ENCODE results near the gene DOK5.
"Not testable (repeated sequence)": the region's sequence is repeated elsewhere in the genome, so short reads cannot be mapped to it uniquely, and the experiment has no call there.

The DOK5 gene

DNA sequence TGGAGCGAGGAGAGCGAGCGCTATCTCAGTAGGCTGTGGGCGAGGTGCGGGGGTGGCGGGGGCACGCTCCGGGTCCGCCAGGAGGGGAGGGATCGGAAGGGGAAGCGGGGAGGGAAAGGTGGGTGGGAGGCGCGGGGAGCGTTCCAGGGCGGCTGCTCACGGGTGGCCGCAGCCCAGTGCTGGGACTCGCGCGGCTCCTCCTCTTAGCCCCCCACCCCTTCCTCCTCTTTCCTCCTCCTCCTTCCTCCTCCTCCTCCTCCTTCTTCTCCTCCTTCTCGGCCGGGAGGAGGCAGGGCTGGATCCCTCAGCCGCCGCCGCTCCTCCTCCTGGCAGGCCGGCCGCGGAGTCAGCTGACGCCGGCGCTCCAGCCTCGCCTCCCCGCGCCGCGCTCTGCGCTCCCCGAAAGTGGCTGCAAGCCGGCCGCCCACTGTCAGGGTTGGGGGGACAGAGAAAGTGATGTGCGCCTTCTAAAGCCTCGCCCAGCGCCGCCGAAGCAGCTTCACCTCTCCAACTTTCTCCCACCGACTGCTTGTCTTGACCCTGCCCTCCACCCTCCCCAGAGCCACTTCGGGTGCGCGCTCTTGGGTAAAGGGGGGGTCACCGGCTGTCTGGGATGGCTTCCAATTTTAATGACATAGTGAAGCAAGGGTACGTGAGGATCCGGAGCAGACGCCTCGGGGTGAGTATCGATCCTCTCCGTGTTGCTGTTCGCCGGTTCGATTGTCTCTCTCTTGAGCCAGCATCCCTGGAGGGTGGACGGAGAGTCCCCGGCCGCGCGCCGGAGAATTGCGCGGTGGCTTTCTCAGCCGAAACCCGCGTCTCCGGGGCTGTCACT, at the start of gene DOK5:
Gene DOK5, plus strand, starts transcription at position 260 of the 835 bp plus-strand sequence. Its CDS starts 354 bp downstream, at position 614.
- H3K36me3 ChIP-seq (ENCODE audit: control insufficient read depth, insufficient read depth, low read length), result no peaks in the 10 kb centered on the region
- no peaks in the 10 kb centered on the region for H3K9me3 ChIP-seq (ENCODE audit: control insufficient read depth, low read length)
- peak within 1 kb of the TSS; percentile 53 for H3K9ac ChIP-seq (ENCODE audit: low read length)
- peaks cover 31% of the 10 kb centered on the region for H3K27me3 ChIP-seq (ENCODE audit: control insufficient read depth, insufficient read depth, low read length)
- H3K4me1 ChIP-seq (ENCODE audit: control insufficient read depth, insufficient read depth, low read length), result peaks cover 3% of the 10 kb centered on the region
- H3K4me3 ChIP-seq (ENCODE audit: low read length), result peak within 1 kb of the TSS; percentile 31

DNA sequence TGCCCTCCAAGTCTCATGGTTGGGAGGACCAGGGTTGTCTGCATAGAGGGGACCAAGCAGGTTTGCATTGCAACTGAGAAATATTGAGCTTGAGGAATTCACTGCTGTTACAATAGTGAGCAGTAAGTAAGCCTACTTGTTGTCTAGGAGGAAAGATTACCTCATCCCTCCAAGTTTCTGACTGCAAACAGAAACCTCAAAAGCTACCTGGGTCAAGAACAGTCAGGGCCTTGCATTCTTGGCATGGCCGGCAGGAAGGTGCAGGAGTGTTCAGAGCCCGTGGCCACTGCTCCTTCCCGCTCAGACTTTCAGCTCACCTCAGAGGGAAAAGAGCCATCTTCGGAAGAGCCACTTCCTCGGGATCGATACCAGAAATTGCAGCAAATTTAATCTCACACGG, 46.0 kb upstream of the DOK5 start:
- Histone ChIP-seq H3K36me3 (ENCODE audit: control insufficient read depth, insufficient read depth, low read length) (no peaks in the 10 kb centered on the region), H3K27me3 (ENCODE audit: control insufficient read depth, insufficient read depth, low read length) (no peaks in the 10 kb centered on the region), H3K9me3 (ENCODE audit: control insufficient read depth, low read length) (no peaks in the 10 kb centered on the region), H3K4me3 (ENCODE audit: low read length) (no peak overlapping the region), H3K4me1 (ENCODE audit: control insufficient read depth, insufficient read depth, low read length) (no peaks in the 10 kb centered on the region), H3K9ac (ENCODE audit: low read length) (no peak overlapping the region)

DNA sequence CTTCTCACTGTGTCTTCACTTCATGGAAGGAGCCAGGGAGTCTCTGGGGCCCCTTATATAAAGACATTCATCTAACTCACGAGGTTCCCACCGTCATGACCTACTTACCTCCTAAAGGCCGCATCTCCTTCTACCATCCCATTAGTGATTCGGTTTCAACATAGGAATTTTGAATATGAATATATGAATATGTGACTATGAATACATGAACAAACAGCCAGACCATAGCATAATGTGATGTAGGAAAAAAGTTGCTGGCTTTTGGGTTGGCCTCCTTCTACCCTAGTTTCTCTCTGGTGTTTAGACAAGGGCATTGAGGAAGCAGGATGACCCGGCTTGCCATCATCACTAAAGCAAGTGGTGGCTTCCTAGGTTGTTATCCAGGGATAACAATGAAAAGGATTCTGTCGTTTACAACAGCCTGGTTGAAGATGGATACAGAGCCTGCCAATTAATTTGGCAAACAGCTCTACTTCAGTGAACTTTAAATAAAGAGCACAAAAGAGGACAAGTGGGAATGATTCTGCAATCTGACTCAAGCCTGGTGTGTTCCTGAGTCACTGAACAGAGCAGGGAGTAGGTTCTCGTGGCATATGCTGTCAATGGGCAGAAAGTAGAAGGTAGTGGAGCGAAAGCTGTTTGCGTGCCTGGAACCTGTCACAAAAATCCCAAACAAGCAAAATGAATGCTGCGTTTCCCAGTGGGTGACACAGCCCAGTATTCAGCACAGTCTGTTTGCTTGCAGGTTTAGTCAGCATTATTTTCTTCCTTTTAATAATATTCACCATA, 44.0 kb upstream of the DOK5 start:
- no peak overlapping the region for H3K4me3 ChIP-seq (ENCODE audit: low read length)
- H3K9ac ChIP-seq (ENCODE audit: low read length), result no peak overlapping the region
- H3K36me3 ChIP-seq (ENCODE audit: control insufficient read depth, insufficient read depth, low read length), result no peaks in the 10 kb centered on the region
- H3K4me1 ChIP-seq (ENCODE audit: control insufficient read depth, insufficient read depth, low read length), result no peaks in the 10 kb centered on the region
- H3K9me3 ChIP-seq (ENCODE audit: control insufficient read depth, low read length), result no peaks in the 10 kb centered on the region
- H3K27me3 ChIP-seq (ENCODE audit: control insufficient read depth, insufficient read depth, low read length), result no peaks in the 10 kb centered on the region

DNA sequence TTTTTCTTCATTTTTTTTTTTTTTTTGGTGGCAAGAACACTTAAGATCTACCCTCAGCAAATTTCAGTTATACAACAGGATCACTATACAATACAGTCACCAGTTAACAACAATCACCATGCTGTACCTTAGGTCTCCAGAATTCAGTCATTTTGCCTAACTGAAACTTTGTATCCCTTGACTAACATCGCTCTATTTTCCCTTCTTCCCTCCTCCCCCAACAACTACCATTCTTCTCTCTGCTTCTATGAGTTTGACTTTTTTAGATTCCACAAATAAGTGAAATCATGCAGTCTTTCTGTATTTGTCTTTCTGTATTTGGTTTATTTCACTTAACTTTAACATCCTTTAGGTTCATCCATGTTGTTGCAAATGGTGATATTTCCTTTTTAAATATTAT, 42.4 kb upstream of the DOK5 start:
- Histone ChIP-seq H3K9me3 (ENCODE audit: control insufficient read depth, low read length) (no peaks in the 10 kb centered on the region), H3K36me3 (ENCODE audit: control insufficient read depth, insufficient read depth, low read length) (no peaks in the 10 kb centered on the region), H3K9ac (ENCODE audit: low read length) (no peak overlapping the region), H3K4me3 (ENCODE audit: low read length) (no peak overlapping the region), H3K4me1 (ENCODE audit: control insufficient read depth, insufficient read depth, low read length) (no peaks in the 10 kb centered on the region), H3K27me3 (ENCODE audit: control insufficient read depth, insufficient read depth, low read length) (no peaks in the 10 kb centered on the region)

DNA sequence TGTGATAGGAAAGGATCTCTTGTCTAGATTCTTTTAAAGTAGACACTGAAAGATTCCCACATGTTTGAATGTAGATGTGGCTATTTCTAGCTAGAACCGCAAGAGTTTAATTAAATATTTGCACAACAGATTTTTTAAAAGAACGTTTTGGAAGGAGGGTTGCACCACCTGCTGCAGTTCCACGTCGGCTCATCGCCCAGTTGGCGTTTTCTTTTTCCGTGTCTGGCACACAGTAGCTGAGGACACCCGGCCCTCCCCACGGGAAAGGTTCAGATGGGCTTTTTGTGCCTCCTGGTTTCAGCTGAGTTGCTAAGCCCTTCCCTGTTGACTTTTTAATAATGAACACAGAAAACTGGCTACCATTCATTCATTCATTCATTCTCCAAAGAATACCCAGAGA, 41.8 kb upstream of the DOK5 start:
- Histone ChIP-seq H3K9me3 (ENCODE audit: control insufficient read depth, low read length) (no peaks in the 10 kb centered on the region), H3K4me1 (ENCODE audit: control insufficient read depth, insufficient read depth, low read length) (no peaks in the 10 kb centered on the region), H3K4me3 (ENCODE audit: low read length) (no peak overlapping the region)

DNA sequence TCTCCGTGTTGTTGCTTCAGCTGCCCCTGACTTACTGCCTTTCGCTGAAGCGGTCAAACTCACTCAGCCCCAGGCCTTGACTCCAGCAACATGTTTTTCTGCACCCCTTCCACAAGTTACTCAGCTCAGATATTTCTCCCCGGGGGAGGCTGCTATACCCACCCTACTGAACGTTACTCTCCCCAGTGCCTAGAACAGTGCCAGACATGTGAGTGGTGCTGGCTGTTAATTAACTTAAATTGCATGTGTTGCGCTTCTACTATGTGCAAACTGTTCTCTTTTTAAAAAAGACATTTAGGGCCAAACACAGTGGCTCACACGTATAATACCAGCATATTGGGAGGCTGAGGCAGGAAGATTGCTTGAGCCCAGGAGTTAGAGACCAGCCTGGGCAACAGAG, 41.2 kb upstream of the DOK5 start:
- Histone ChIP-seq H3K4me3 (ENCODE audit: low read length) (no peak overlapping the region), H3K27me3 (ENCODE audit: control insufficient read depth, insufficient read depth, low read length) (no peaks in the 10 kb centered on the region), H3K9ac (ENCODE audit: low read length) (no peak overlapping the region), H3K4me1 (ENCODE audit: control insufficient read depth, insufficient read depth, low read length) (no peaks in the 10 kb centered on the region), H3K36me3 (ENCODE audit: control insufficient read depth, insufficient read depth, low read length) (no peaks in the 10 kb centered on the region), H3K9me3 (ENCODE audit: control insufficient read depth, low read length) (no peaks in the 10 kb centered on the region)

More for the DNA sequence above, 41.8 kb upstream of the DOK5 start:
- H3K36me3 ChIP-seq (ENCODE audit: control insufficient read depth, insufficient read depth, low read length), result no peaks in the 10 kb centered on the region
- no peaks in the 10 kb centered on the region for H3K27me3 ChIP-seq (ENCODE audit: control insufficient read depth, insufficient read depth, low read length)
- no peak overlapping the region for H3K9ac ChIP-seq (ENCODE audit: low read length)

DNA sequence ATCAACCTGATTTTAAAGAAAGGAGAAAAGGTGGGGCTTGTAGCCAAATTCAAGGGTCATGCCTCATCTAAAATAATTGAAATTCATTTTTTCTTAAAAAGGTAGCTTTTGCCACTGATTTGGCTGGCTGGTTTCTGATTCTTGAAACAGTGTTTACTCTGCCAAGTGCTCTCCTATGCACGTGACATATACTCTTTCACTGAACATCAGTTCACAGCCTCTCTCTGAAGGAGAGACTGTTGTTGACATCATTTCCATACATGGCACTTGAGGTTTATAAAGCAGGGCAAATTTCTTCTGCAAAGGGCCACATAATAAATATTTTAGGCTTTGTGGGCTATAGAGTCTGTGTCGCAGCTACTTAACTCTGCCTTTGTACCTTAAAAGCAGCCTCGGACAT, 40.4 kb upstream of the DOK5 start:
- H3K9ac ChIP-seq (ENCODE audit: low read length), result no peak overlapping the region
- no peaks in the 10 kb centered on the region for H3K27me3 ChIP-seq (ENCODE audit: control insufficient read depth, insufficient read depth, low read length)
- H3K4me3 ChIP-seq (ENCODE audit: low read length), result no peak overlapping the region
- H3K9me3 ChIP-seq (ENCODE audit: control insufficient read depth, low read length), result no peaks in the 10 kb centered on the region
- no peaks in the 10 kb centered on the region for H3K4me1 ChIP-seq (ENCODE audit: control insufficient read depth, insufficient read depth, low read length)
- H3K36me3 ChIP-seq (ENCODE audit: control insufficient read depth, insufficient read depth, low read length), result no peaks in the 10 kb centered on the region

DNA sequence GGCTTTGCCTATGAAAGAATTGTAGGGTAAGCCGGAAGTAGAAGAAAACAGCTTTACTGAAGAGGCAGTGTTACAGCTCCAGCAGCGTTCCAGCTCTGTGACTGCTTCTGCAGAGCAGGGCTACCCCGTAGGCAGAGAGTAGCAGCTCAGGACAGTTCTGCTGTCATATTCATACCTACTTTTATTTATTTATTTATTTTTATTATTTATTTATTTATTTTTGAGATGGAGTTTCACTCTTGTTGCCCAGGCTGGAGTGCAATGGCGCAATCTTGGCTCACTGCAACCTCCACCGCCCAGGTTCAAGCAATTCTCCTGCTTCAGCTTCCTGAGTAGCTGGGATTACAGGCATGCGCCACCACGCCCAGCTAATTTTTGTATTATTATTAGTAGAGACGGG, 39.0 kb upstream of the DOK5 start:
- not testable (repeated sequence) for H3K27me3 ChIP-seq (ENCODE audit: control insufficient read depth, insufficient read depth, low read length); H3K9ac ChIP-seq (ENCODE audit: low read length); H3K36me3 ChIP-seq (ENCODE audit: control insufficient read depth, insufficient read depth, low read length)

DNA sequence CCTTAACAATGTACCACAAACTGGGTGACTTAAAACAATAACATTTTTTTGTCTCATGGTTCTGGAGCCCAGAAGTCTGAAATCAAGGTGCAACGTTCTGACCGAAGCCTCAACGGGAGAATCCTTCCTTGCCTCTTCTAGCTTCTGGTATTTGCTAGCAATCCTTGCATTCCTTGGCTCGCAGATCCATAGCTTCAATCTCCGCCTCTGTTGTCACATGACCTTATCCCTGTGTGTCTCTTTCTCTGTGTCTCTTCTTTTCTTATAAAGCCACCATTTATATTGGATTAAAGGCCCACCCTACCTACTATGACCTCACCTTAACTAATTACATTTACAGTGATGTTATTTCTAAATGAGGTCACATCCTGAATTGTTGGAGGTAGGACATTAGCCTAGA, 37.2 kb upstream of the DOK5 start:
- H3K9me3 ChIP-seq (ENCODE audit: control insufficient read depth, low read length), result no peaks in the 10 kb centered on the region
- no peaks in the 10 kb centered on the region for H3K4me1 ChIP-seq (ENCODE audit: control insufficient read depth, insufficient read depth, low read length)
- no peaks in the 10 kb centered on the region for H3K27me3 ChIP-seq (ENCODE audit: control insufficient read depth, insufficient read depth, low read length)
- H3K36me3 ChIP-seq (ENCODE audit: control insufficient read depth, insufficient read depth, low read length), result no peaks in the 10 kb centered on the region
- no peak overlapping the region for H3K4me3 ChIP-seq (ENCODE audit: low read length)
- H3K9ac ChIP-seq (ENCODE audit: low read length), result no peak overlapping the region

More for the DNA sequence above, 39.0 kb upstream of the DOK5 start:
- H3K9me3 ChIP-seq (ENCODE audit: control insufficient read depth, low read length); H3K4me3 ChIP-seq (ENCODE audit: low read length); H3K4me1 ChIP-seq (ENCODE audit: control insufficient read depth, insufficient read depth, low read length): not testable (repeated sequence)

DNA sequence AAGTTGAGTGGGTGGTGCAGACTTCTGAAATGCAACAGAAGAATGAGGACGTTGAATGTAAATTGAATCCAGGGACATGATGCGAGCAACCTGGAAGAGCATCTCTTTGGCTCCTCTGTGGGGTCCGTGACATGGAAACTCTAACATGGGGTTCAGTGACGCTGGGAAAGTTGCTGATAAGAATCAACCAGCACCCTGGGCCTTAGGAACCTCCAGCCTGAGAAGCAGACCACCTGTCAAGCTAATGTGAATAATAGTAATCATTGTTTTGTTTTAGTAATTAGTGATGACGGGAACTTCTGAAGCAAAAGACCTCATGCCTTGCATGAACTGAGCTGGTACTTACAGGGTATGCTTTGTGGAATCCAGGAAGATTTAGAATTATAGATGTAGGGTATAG, 25.2 kb upstream of the DOK5 start:
- no peak overlapping the region for H3K9ac ChIP-seq (ENCODE audit: low read length)
- no peaks in the 10 kb centered on the region for H3K4me1 ChIP-seq (ENCODE audit: control insufficient read depth, insufficient read depth, low read length)
- H3K36me3 ChIP-seq (ENCODE audit: control insufficient read depth, insufficient read depth, low read length), result no peaks in the 10 kb centered on the region
- no peaks in the 10 kb centered on the region for H3K27me3 ChIP-seq (ENCODE audit: control insufficient read depth, insufficient read depth, low read length)
- H3K4me3 ChIP-seq (ENCODE audit: low read length), result no peak overlapping the region
- no peaks in the 10 kb centered on the region for H3K9me3 ChIP-seq (ENCODE audit: control insufficient read depth, low read length)

DNA sequence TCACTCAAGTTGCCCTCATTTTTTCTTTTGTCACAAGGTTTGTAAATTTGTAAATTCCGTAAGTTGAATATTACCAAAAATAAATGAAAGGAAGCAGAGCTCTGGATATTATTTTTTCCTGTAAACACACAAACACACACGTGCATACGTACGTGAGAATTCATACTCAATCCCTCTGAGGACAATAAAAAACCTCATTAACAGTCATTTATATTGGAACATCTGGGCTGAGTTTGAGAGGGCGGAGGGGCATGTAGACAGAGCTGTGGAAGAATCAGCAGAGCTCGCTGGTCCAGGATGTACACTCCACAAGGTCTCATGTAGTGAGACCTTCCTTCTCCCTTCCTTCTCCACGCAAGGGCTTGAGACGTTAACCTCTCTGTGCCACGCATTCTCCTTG, 24.2 kb upstream of the DOK5 start:
- Histone ChIP-seq H3K4me1 (ENCODE audit: control insufficient read depth, insufficient read depth, low read length) (no peaks in the 10 kb centered on the region), H3K4me3 (ENCODE audit: low read length) (no peak overlapping the region), H3K36me3 (ENCODE audit: control insufficient read depth, insufficient read depth, low read length) (no peaks in the 10 kb centered on the region), H3K27me3 (ENCODE audit: control insufficient read depth, insufficient read depth, low read length) (no peaks in the 10 kb centered on the region), H3K9me3 (ENCODE audit: control insufficient read depth, low read length) (no peaks in the 10 kb centered on the region), H3K9ac (ENCODE audit: low read length) (no peak overlapping the region)

DNA sequence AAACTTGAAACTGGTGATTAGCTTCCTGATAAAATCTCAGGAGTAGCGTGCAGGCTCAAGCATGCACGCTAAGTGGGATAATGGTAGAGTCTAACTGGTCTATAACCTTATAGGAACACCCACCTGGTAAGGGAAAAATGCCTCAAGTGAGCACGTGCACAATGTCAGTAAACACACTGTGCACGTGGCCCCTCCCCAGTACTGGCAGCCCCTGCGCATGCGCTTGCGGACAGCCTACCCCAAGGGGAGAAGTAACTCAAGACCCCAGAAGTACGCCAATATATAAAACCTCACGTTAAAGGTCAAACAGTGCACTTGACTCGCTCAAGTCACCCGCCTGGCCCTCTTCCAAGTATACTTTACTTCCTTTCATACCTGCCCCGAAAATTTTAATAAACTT, 23.1 kb upstream of the DOK5 start:
- Histone ChIP-seq H3K9ac (ENCODE audit: low read length) (no peak overlapping the region), H3K9me3 (ENCODE audit: control insufficient read depth, low read length) (no peaks in the 10 kb centered on the region), H3K4me1 (ENCODE audit: control insufficient read depth, insufficient read depth, low read length) (no peaks in the 10 kb centered on the region), H3K27me3 (ENCODE audit: control insufficient read depth, insufficient read depth, low read length) (no peaks in the 10 kb centered on the region), H3K36me3 (ENCODE audit: control insufficient read depth, insufficient read depth, low read length) (no peaks in the 10 kb centered on the region), H3K4me3 (ENCODE audit: low read length) (no peak overlapping the region)

Measured in mucosa of stomach (tissue), 1 donor.